A172 (cell line): ENCODE data around the gene SH2D1B. TPM values are rescaled to one million over a fixed set of nuclear protein-coding genes. Genes with fewer than 3 reads are reported as not detected.

Source experiments
- DNase-seq: peaks from one replicate; pipeline ENCODE4 v3.0.0-alpha.2; 2015; ENCODE audit warnings: low spot score
- total RNA-seq: library from RNA; depleted of rRNA; stranded (reverse); fragments of >200 nt; shearing (Covaris generic); gene quantifications from 2 replicates; pipeline ENCODE4 v1.2.3, GENCODE V29; 2014

Gene SH2D1B
- total RNA-seq, 1 experiment from 2014 or later, result 0.03 TPM

- no peak for DNase-seq
Observed at GRCh38 chr1:162398999-162399580, 12.8 kb downstream of the SH2D1B start.

- no peak for DNase-seq
Observed at GRCh38 chr1:162397943-162398560, 13.9 kb downstream of the SH2D1B start.

- DNase-seq, result no peak
Observed at GRCh38 chr1:162397039-162397448, 14.9 kb downstream of the SH2D1B start.

GRCh38 chr1:162396201-162396906 lies 15.6 kb downstream of the SH2D1B start:
- DNase-seq, result no peak

DNA sequence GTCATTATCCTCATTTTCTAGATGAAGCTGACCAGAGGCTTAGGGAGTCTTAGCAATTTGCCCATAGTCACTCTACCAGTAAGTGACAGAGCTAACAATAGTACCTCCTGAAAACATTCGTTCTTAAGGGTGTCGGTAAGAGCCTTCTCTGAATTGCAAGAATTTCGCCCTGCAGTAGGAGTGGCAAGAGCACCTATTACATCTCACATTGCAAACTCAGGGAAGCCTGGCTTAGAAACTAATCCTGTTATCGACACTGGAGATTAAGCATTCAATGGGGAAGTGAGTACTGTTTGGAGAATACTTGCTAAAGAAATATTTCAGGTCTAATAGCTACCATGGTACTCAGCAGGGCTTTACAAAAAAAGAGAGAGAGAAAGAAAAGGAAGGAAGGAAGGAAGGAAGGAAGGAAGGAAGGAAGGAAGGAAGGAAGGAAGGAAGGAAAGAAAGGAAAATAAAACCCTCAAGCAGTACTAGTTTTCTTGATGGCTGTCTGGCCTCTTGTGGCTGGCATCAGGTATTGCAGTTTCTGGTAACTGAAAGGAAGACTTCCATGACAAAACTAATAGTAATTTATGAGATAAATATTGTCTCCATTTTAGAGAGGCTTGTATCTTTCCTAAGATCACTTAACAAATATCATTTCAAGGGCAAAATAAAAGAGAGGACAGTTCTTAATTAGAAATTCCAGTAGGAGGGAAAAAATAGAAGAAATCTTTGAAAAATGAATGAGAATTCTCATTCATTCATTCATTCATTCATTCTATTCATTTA lies 20.0 kb downstream of the SH2D1B start:
- peak; percentile 48 for DNase-seq

DNA sequence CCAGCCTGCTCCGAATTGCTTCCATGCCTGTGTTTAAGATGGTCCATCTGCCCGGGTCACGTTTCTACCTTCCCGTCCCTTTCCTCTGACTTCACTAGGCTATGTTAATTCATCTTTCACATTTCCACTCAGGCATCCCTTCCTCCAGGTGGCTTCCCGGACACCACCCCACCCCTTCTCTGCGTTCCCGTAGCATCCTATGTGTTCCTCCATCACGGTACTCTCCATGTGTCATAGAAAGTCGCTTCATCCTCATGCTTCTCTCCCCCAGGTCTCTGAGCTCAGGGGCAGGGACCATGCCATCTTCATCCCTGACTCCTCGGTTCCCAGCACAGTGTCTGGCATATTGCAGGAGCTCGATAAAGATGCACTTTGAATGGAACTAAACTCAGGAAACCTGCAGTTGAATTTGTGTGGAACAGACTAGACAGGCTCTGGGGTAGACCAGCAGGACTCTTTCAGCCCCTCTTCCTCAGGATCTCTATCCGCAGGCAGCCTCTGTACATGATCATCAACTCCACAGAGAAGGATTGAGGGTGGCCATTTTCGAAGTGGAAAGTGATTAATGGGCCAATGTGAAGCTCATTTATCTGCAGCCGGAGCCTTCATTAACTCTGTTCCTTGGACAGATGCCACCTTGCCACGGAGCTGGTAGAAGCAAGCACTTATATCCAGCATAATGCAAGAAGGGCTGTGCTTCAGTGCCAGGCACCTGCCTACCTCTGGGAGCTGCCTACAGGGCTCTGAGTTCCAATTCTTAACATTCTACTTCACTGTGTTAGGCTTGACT lies 21.3 kb downstream of the SH2D1B start:
- DNase-seq, result no peak

GRCh38 chr1:162389971-162390370 lies 22.0 kb downstream of the SH2D1B start:
- no peak for DNase-seq

DNA sequence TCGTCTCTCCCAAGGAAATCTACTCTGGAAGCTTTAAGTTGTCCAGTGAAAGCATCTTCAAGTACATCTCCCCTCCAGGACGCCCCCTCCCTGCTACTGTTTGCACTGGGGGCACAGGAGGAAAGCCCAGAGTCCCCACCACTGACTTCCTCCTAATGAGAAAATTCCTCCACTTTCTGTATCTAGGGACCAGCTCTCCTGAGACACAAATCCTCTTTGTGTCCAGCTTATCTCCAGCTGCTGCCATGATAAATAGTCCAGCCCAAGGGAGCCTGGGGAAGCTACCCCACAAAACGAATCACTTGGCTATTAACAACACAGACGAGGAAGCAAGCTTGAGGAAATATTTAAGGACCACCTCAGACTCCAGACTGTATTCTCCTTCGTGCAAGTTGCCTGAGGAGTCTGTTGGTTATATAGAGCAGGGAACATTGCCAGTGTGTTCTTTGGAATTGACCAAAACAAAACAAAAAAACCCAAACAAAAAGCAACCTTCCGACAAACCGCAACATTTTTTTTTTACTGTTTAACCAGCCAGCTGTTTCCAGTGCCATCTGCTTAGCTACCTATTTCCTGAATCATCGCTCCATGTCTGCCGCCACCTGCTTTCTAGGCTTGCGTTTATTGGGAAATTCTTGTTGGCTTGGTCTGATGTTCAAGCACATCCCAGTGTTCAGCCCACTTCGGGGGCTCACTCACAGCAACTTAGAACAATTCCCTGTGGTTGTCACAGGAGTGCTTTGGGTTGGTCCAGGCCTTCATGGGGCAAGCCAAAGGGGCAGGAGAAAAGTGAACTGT lies 22.7 kb downstream of the SH2D1B start:
- peak; percentile 88 for DNase-seq

DNA sequence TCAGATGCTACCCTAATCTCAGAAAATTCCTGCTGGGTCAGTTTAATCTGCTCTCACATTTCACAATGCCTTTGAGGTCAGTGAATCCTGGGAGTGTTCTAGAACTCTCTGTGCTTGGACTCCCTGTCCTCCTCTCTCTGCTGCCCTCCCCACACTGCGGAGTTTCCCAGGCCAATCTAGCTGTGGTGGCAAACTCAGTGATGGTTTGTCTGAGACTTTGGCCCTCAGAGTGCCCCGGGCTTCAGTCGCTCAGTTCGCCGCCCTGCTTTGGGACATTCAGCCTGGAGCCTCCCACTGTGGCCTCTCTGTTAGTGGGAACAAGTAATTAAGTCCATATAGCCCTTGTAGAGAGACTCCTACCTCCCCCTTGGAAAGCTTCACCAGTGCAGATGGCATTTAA lies 23.3 kb downstream of the SH2D1B start:
- no peak for DNase-seq

GRCh38 chr1:162388083-162388594 lies 23.8 kb downstream of the SH2D1B start:
- no peak for DNase-seq

- DNase-seq, result no peak
Observed at GRCh38 chr1:162387226-162388082, 24.5 kb downstream of the SH2D1B start.

DNA sequence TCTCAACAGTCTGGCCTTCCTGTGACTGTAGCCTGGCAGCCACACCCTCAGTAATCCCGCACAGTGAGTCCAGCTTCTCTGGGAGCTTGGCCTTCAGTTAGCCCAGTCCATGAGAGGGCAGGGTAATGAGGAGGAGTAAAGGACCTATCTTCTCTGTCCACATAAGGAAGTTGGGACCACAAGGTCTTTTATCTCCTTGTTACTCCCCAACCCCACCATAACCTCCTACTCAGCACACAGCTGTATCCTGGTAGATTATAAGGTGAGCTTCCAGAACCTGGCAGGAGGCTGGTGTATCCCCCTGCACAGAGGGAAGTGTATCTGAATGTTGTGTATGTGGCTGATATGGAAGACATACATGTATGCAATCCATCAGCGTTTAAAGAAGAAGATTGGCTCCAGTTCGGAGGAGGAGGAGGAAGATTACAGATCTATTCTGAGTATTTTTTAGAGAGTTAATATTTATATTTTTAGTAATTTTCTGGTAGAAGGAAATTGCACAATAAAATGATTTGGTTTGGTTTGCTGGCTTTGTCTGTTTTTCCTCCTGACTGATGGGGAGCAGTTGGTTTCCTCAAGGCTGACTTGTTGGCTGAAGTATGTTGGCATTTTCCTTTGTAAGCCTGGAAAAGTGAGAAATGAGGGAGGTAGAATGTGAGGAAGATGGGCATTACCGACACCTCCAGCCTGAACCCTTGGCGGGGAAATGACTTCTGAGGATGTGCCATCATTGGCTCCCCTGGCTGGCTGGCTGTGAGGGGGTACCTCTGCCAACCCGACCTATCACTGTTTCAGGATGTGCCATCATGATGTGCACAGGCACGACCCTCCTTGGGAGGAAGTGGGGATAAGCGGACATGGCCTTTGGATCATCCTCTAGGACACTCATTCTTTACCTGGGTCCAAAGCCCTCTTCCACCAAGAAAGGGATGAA lies 25.4 kb downstream of the SH2D1B start:
- no peak for DNase-seq

GRCh38 chr1:162385702-162386101 lies 26.2 kb downstream of the SH2D1B start:
- DNase-seq, result no peak

GRCh38 chr1:162385280-162385623 lies 26.7 kb downstream of the SH2D1B start:
- DNase-seq, result no peak

DNA sequence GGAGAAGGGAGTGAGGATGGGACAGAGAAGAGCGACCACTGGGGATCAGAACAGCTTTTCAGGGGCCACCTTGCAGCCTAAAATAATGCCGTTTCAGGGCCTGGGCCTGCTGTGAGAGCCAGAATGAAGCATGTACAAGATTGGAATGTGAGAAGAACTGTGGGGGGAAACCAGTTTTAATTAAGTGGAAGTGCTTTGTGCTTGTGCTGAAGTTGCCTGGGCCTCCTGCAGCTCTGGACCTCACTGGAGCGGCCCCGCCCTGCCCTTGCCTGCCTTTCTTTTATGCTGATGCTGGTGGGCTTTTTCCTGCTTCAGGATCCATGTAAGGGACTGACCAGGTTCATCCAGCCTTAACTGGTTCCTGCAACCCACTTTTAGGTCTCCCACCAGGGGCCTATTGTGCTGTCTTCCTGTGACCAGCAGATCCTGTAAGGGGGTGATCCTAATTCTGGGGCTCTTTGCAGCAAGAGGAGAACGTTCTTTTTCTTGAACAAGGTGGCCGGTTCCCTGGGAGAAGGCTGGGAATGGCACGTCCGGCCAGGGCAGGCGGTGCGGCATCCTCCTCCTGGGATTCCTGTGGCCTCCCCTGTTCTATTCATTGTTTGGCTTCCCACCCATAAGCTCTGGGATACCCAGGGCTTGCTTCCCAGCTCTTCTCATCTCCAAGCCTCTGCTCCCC lies 27.2 kb downstream of the SH2D1B start:
- DNase-seq, result no peak

- no peak for DNase-seq
Observed at GRCh38 chr1:162384116-162384515, 27.8 kb downstream of the SH2D1B start.

- no peak for DNase-seq
Observed at GRCh38 chr1:162383516-162383915, 28.4 kb downstream of the SH2D1B start.

GRCh38 chr1:162383091-162383490 lies 28.8 kb downstream of the SH2D1B start:
- no peak for DNase-seq
